Measurements from ENCODE around the gene RABGAP1L. TPM values are rescaled to one million over a fixed set of nuclear protein-coding genes. Genes with fewer than 3 reads are reported as not detected.
"Not testable (repeated sequence)": the region's sequence is repeated elsewhere in the genome, so short reads cannot be mapped to it uniquely, and the experiment has no call there.

Gene RABGAP1L
- total RNA-seq, 1 donor from 2014 or later: 116 TPM

DNA sequence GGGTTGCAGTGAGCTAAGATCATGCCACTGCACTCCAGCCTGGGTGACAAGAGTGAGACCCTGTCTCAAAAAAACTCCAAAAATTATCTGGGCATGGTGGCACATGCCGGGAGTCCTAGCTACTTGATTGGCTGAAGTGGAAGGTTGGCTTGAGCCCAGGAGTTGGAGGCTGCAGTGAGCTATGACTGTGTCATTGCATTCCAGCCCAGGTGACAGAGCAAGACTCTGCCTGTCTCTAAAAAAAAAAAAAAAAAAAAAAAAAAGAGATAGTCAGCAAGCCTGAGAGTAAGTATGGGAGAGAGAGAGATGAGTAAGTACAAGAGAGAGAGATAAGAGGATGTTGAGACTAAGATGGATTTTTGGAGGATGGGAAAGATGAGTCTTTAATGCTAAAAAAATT lies 659.6 kb downstream of the RABGAP1L start:
- FAIRE-seq (no peak), DNase-seq (ENCODE audit: low spot score in 2 of 2) (no peak)

- no peak for FAIRE-seq
- no peak for DNase-seq (ENCODE audit: low spot score in 2 of 2)
Observed at GRCh38 chr1:174819596-174819995, 660.3 kb downstream of the RABGAP1L start.

GRCh38 chr1:174825127-174825526 lies 665.8 kb downstream of the RABGAP1L start:
- DNase-seq (ENCODE audit: low spot score in 2 of 2): no peak
- no peak for FAIRE-seq

GRCh38 chr1:174825806-174826205 lies 666.5 kb downstream of the RABGAP1L start:
- no peak for DNase-seq (ENCODE audit: low spot score in 2 of 2)
- FAIRE-seq: no peak

GRCh38 chr1:174828264-174828663 lies 668.9 kb downstream of the RABGAP1L start:
- FAIRE-seq: no peak
- no peak for DNase-seq (ENCODE audit: low spot score in 2 of 2)

- FAIRE-seq: no peak
- DNase-seq (ENCODE audit: low spot score in 2 of 2): no peak
Observed at GRCh38 chr1:174829990-174830389, 670.7 kb downstream of the RABGAP1L start.

- FAIRE-seq (no peak), DNase-seq (ENCODE audit: low spot score in 2 of 2) (no peak)
Observed at GRCh38 chr1:174836543-174836942, 677.2 kb downstream of the RABGAP1L start.

DNA sequence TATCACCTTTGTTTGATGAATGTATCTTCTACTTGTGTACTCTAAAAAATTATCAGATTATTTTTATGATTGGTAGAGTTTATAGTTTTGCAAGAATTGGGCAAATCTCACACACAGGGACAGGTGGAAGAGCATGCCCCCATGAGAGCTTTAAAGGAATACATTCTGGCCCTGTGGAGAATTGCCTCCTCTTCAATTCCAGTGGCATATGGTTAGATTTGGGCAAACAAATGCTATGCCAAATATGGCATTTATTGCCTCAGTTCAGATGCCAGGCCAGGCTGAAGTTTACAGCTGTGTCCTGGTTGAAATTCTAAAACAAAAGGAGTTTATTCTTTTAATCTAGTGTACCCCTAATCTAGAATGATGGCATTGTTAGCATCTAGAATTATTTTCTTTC lies 678.1 kb downstream of the RABGAP1L start:
- no peak for DNase-seq (ENCODE audit: low spot score in 2 of 2)
- no peak for FAIRE-seq

GRCh38 chr1:174839211-174839610 lies 679.9 kb downstream of the RABGAP1L start:
- no peak for FAIRE-seq

DNA sequence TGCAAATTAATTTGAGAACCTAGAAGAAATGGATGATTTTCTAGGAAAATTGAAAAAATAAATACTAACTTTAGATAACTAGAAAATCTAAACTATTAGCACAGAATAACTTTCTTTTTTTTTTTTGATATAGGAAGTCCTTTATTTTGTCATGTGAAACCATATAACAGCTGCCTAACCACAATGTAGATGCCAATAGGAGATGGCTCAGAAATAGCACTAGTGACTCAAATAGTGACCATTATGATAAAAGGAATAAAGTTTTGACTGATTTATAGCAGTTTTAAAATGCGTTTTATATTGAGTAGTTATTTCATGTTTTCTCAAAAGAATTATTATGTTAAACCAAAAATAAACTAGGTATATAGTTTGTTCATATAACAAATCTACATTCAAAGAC lies 682.4 kb downstream of the RABGAP1L start:
- no peak for FAIRE-seq
- DNase-seq (ENCODE audit: low spot score in 2 of 2): no peak

More at GRCh38 chr1:174839211-174839610, 679.9 kb downstream of the RABGAP1L start:
- no peak for DNase-seq (ENCODE audit: low spot score in 2 of 2)

DNA sequence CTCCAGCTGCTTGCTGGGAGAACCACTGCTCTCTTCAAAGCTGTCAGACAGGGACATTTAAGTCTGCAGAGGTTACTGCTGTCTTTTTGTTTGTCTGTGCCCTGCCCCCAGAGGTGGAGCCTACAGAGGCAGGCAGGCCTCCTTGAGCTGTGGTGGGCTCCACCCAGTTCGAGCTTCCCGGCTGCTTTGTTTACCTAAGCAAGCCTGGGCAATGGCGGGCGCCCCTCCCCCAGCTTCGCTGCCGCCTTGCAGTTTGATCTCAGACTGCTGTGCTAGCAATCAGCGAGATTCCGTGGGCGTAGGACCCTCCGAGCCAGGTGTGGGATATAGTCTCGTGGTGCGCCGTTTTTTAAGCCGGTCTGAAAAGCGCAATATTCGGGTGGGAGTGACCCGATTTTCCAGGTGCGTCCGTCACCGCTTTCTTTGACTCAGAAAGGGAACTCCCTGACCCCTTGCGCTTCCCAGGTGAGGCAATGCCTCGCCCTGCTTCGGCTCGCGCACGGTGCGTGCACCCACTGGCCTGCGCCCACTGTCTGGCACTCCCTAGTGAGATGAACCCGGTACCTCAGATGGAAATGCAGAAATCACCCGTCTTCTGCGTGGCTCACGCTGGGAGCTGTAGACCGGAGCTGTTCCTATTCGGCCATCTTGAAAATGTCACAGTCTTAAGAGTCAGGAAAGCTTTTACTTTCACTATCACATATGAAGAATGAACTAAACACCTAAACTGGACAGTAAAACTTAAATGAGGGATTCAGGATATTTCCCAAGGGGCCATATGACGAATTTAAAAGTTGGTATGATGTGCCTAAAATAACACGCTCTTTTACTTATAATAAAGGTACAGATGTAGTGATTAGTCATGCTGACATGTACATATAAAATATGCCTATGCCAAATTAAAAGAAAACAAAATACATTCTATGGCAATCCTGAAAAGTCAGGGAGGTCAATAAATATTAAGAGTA lies 689.6 kb downstream of the RABGAP1L start:
- DNase-seq (ENCODE audit: low spot score in 2 of 2); FAIRE-seq: not testable (repeated sequence)

DNA sequence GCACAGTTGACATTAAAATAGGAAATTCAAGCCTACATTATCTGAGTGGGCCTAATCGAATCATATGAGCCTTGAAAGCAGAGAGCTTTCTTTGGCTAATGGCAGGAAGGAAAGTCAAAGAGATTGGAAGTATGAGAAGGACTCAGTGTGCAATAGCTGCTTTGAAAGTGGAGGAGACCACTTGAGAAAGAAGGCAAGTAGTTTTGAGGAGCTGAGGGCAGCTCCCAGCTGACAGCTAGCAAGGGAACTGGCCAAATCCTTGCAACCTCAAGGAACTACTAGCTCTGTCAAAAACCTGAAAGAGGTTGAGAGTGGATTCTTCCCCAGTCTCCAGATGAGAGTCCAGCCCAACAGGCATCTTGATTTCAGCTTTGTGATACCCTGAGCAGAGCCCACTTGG lies 691.4 kb downstream of the RABGAP1L start:
- FAIRE-seq (no peak), DNase-seq (ENCODE audit: low spot score in 2 of 2) (no peak)

DNA sequence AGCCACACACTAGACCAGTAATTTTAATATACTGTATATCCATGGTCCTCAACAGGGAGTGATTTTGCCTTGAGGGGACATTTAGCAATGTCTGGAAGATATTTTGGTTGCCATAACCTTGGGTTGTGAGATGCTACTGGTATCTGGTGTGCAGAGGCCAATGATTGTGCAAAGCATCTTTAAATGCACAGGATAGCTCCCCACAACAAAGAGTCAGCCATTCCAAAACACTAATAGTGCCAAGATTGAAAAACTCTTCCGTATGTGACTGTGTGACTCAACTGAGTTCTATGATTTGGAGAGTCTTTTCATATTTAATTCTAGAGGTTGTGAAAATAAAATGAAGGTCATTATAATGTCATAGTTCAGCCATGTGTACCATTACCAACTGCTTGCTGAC lies 699.0 kb downstream of the RABGAP1L start:
- FAIRE-seq (no peak), DNase-seq (ENCODE audit: low spot score in 2 of 2) (no peak)

GRCh38 chr1:174870319-174870718 lies 711.0 kb downstream of the RABGAP1L start:
- DNase-seq (ENCODE audit: low spot score in 2 of 2): no peak
- FAIRE-seq: no peak

- no peak for DNase-seq (ENCODE audit: low spot score in 2 of 2)
Observed at GRCh38 chr1:174871886-174872285, 712.6 kb downstream of the RABGAP1L start.

GRCh38 chr1:174872615-174873058 lies 713.3 kb downstream of the RABGAP1L start:
- DNase-seq (ENCODE audit: low spot score in 2 of 2) (no peak), FAIRE-seq (no peak)

More at GRCh38 chr1:174871886-174872285, 712.6 kb downstream of the RABGAP1L start:
- FAIRE-seq: no peak

- FAIRE-seq: no peak
- no peak for DNase-seq (ENCODE audit: low spot score in 2 of 2)
Observed at GRCh38 chr1:174874331-174875053, 715.2 kb downstream of the RABGAP1L start.

DNA sequence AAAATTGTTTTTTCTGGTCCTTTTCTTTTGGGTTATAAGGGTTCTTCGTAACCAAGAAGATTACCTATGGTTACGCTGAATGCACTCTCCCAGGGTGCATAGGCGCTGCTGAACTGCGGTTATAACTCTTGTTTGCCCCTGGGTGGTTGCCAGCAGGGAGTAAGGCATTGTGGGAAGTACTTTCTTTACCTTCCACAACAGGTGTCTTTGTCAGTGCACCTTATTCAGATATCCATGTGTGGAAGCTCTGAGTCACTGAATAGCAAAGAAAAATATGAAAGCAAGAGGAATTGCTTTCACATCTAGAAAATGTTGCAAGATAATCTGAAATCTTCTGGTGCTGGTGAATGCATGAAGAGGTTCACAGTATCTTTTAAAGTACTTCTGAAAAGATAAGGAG lies 716.0 kb downstream of the RABGAP1L start:
- DNase-seq (ENCODE audit: low spot score in 2 of 2) (no peak), FAIRE-seq (no peak)

DNA sequence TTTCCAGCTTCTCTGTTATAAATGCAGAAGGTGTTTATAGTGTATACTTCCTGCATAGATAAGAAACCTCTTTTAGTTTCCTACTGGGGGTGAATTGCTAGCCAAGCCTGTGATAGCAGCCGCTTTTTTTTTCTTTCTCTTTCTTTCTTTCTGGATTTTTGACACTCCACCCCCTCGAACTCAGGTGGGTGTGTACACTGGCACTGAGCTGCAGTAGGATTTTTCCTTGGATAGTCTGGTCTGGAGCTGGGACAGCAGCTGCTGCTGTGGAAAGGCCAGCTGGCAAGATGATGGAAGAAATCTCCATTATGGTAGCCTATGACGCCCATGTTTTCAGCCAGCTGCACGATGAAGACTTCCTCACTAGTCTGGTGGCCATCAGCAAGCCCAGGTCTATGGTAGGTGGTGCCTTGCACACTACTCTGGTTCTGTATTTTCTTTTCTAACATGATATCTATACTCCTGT lies 717.9 kb downstream of the RABGAP1L start:
- DNase-seq (ENCODE audit: low spot score in 2 of 2): no peak
- FAIRE-seq: no peak

GRCh38 chr1:174880171-174880570 lies 720.9 kb downstream of the RABGAP1L start:
- no peak for DNase-seq (ENCODE audit: low spot score in 2 of 2)
- FAIRE-seq: no peak

- FAIRE-seq: no peak
Observed at GRCh38 chr1:174883409-174883808, 724.1 kb downstream of the RABGAP1L start.

More at GRCh38 chr1:174883409-174883808, 724.1 kb downstream of the RABGAP1L start:
- no peak for DNase-seq (ENCODE audit: low spot score in 2 of 2)
